HepG2 (cell line): ENCODE measurements around the gene MUTYH. TPM values are rescaled to one million over a fixed set of nuclear protein-coding genes. Genes with fewer than 3 reads are reported as not detected.

ENCODE experiments used
- CENPT ChIP-seq: sonication (generic); formaldehyde crosslinking; IDR thresholded peaks from 2 replicates; pipeline ENCODE4 v1.8.0; 2022; ENCODE audit warnings: low read depth, mild to moderate bottlenecking, moderate library complexity, missing genetic modification reagents
- CENPX ChIP-seq: sonication (generic); formaldehyde crosslinking; IDR thresholded peaks from 2 replicates; pipeline ENCODE4 v1.9.0; 2021; ENCODE audit warnings: mild to moderate bottlenecking, missing genetic modification reagents, moderate library complexity
- EED ChIP-seq: sonication (generic); formaldehyde crosslinking; IDR thresholded peaks from 2 replicates; pipeline ENCODE4 v1.5.0; 2020; ENCODE audit warnings: mild to moderate bottlenecking, missing genetic modification reagents
- EHMT2 ChIP-seq: fragments of 200-600 bp; sonication (generic); IDR thresholded peaks from 2 replicates; pipeline ENCODE4 v1.7.0; 2017; ENCODE audit warnings: antibody characterized with exemption, low read depth, low read length, borderline replicate concordance
- ERF ChIP-seq: IDR thresholded peaks from 2 replicates; pipeline ENCODE4 v1.6.1; 2018; ENCODE audit warnings: missing biosample characterization, missing genetic modification reagents
- GLI4 ChIP-seq: sonication (generic); formaldehyde crosslinking; IDR thresholded peaks from 2 replicates; pipeline ENCODE4 v1.5.1; 2020; ENCODE audit warnings: missing genetic modification reagents, mild to moderate bottlenecking, moderate library complexity, borderline replicate concordance
- JUN ChIP-seq: sonication (generic); formaldehyde crosslinking; IDR thresholded peaks from 2 replicates; pipeline ENCODE4 v1.4.0; 2020; ENCODE audit warnings: mild to moderate bottlenecking, missing genetic modification reagents
- KAT7 ChIP-seq: IDR thresholded peaks from 2 replicates; pipeline ENCODE4 v1.6.1; 2018; ENCODE audit warnings: borderline replicate concordance, missing compliant biosample characterization
- KLF12 ChIP-seq: sonication (generic); formaldehyde crosslinking; IDR thresholded peaks from 2 replicates; pipeline ENCODE4 v1.4.0; 2020; ENCODE audit warnings: missing genetic modification reagents, borderline replicate concordance
- MBNL3 ChIP-seq: fragments of 250-450 bp; sonication (Bioruptor Pico); conservative IDR thresholded peaks from 2 replicates; pipeline ENCODE4 v1.8.0; 2022; ENCODE audit warnings: mild to moderate bottlenecking, inconsistent platforms
- MIER2 ChIP-seq: IDR thresholded peaks from 2 replicates; pipeline ENCODE4 v1.6.1; 2016; ENCODE audit warnings: missing biosample characterization, missing genetic modification reagents
- MTA1 ChIP-seq: sonication (generic); formaldehyde crosslinking; IDR thresholded peaks from 2 replicates; pipeline ENCODE4 v1.4.0; 2020; ENCODE audit warnings: missing genetic modification reagents, mild to moderate bottlenecking, borderline replicate concordance
- RELA ChIP-seq: sonication (generic); formaldehyde crosslinking; IDR thresholded peaks from 2 replicates; pipeline ENCODE4 v1.4.0; 2020; ENCODE audit warnings: missing genetic modification reagents
- SRY ChIP-seq: sonication (generic); formaldehyde crosslinking; IDR thresholded peaks from 2 replicates; pipeline ENCODE4 v1.8.0; 2022; ENCODE audit warnings: mild to moderate bottlenecking, missing genetic modification reagents
- TAF15 ChIP-seq: fragments of 200-400 bp; formaldehyde crosslinking; IDR thresholded peaks from one replicate; pipeline ENCODE4 v1.6.1; 2018; ENCODE audit warnings: mild to moderate bottlenecking, low read depth, low read length; ENCODE audit not compliant: poor library complexity, severe bottlenecking
- ZKSCAN1 ChIP-seq: fragments of 150-350 bp; IDR thresholded peaks from 2 replicates; pipeline ENCODE4 v1.6.1; 2014; ENCODE audit warnings: low read length
- ZNF468 ChIP-seq: sonication (generic); formaldehyde crosslinking; IDR thresholded peaks from 2 replicates; pipeline ENCODE4 v1.8.0; 2022; ENCODE audit warnings: mild to moderate bottlenecking, moderate library complexity, missing genetic modification reagents
- ZNF547 ChIP-seq: sonication (generic); formaldehyde crosslinking; IDR thresholded peaks from 2 replicates; pipeline ENCODE4 v1.5.1; 2020; ENCODE audit warnings: mild to moderate bottlenecking, missing genetic modification reagents
- ZNF567 ChIP-seq: sonication (generic); formaldehyde crosslinking; IDR thresholded peaks from 2 replicates; pipeline ENCODE4 v1.8.1; 2023; ENCODE audit warnings: mild to moderate bottlenecking, missing genetic modification reagents, borderline replicate concordance
- ZNF629 ChIP-seq: sonication (generic); formaldehyde crosslinking; conservative IDR thresholded peaks from 2 replicates; pipeline ENCODE4 v1.5.0; 2020; ENCODE audit warnings: missing genetic modification reagents
- ZNF841 ChIP-seq: sonication (generic); formaldehyde crosslinking; IDR thresholded peaks from 2 replicates; pipeline ENCODE4 v1.8.1; 2023; ENCODE audit warnings: missing genetic modification reagents, borderline replicate concordance
- ZSCAN31 ChIP-seq: sonication (generic); formaldehyde crosslinking; IDR thresholded peaks from 2 replicates; pipeline ENCODE4 v1.5.0; 2020; ENCODE audit warnings: low read depth, mild to moderate bottlenecking, missing genetic modification reagents
- polyA plus RNA-seq, 8 experiments: library from polyadenylated mRNA; depleted of rRNA in 3 of 8; stranded (reverse) in 7 of 8; unstranded in 1 of 8; fragments of >200 nt; fragmentation: Illumina TruSeq in 4 of 8; extraction: Trizol in 4 of 8; gene quantifications; 2 replicates each; pipeline versions ENCODE4 v1.2.1 to v1.2.3, GENCODE V29; 2011 to 2016; ENCODE audit warnings: low read depth in 4 of 8, missing spikeins in 1 of 8, mixed read lengths in 1 of 8; ENCODE audit not compliant: insufficient read depth in 1 of 8
- total RNA-seq, 5 experiments: library from RNA; depleted of rRNA; stranded (reverse); fragments of >200 nt; fragmentation: Illumina TruSeq; extraction: Trizol; gene quantifications; 2 replicates each; pipeline ENCODE4 v1.2.3, GENCODE V29; 2016; ENCODE audit warnings: low read depth in 1 of 5
- TF ChIP-seq, protein P1 (sequence below): sonication (generic); formaldehyde crosslinking; conservative IDR thresholded peaks from 2 replicates; pipeline ENCODE4 v1.8.0; 2022; ENCODE audit warnings: low read depth, missing genetic modification reagents
- TF ChIP-seq, protein P2 (sequence below): sonication (generic); formaldehyde crosslinking; IDR thresholded peaks from 2 replicates; pipeline ENCODE4 v1.4.0; 2020; ENCODE audit warnings: missing genetic modification reagents
- TF ChIP-seq, protein P3 (sequence below): IDR thresholded peaks from 2 replicates; pipeline ENCODE4 v1.6.1; 2016
- TF ChIP-seq, protein P4 (sequence below): sonication (generic); formaldehyde crosslinking; IDR thresholded peaks from 2 replicates; pipeline ENCODE4 v1.5.0; 2020; ENCODE audit warnings: missing genetic modification reagents, mild to moderate bottlenecking, borderline replicate concordance

MUTYH gene
- total and polyA plus RNA-seq, 2 of the 13 experiments (the other 11 are each of a cell fraction or from before 2014, with no cell fraction given), result 16.3 to 17.1 TPM

DNA sequence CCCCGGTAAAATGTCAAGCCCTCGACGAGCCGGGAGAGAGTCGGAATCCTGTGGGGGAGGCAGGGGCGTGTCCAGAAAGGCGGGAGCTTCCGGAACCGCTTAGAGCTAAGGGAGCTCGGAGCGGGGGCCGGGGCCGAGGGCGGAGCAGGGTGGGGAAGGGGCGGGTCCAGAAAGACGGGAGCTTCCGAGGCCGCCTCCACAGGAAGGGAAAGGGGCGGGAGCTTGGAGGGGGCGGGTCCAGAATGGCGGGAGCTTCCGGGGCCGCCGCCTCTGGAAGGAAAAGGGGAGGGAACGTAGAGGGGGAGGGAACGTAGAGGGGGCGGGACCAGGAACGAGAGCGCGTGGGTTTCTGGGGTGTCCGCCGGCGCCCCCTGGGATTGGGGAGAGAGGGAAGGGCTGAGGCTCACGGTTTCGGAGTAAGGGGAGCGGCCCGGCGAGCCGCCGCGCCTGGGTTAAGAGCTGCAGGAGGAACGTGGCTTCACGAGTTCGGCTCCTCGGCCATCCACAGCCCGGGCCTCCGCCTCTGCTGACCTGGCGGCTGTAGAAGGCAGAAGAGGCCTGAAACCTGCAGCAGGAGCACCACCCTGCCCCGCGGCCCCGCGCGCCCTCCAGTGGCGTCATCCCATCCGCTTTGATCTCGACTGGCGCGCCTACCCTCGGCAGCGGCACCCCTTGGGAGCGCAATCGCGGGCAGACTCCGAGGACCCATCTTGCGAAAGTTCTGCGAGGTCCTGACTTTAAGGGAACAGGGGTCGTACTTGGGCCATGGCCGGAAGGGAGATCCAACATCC lies 36.5 kb downstream of the MUTYH start (continued):
- TF ChIP-seq, protein P1, sequence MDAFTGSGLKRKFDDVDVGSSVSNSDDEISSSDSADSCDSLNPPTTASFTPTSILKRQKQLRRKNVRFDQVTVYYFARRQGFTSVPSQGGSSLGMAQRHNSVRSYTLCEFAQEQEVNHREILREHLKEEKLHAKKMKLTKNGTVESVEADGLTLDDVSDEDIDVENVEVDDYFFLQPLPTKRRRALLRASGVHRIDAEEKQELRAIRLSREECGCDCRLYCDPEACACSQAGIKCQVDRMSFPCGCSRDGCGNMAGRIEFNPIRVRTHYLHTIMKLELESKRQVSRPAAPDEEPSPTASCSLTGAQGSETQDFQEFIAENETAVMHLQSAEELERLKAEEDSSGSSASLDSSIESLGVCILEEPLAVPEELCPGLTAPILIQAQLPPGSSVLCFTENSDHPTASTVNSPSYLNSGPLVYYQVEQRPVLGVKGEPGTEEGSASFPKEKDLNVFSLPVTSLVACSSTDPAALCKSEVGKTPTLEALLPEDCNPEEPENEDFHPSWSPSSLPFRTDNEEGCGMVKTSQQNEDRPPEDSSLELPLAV (CRISPR knock-in tag), result no peak
- TF ChIP-seq MTA1 (peak; percentile 85; the same call in 1 of the 2 replicates), GLI4 (CRISPR knock-in tag) (no peak; the same call in 1 of the 2 replicates), MIER2 (CRISPR knock-in tag) (peak; percentile 66), CENPT (CRISPR knock-in tag) (no peak), KAT7 (peak; percentile 94), ZNF841 (CRISPR knock-in tag) (no peak), SRY (peak; percentile 76), TAF15 (no peak), ZNF468 (no peak), MBNL3 (CRISPR knock-in tag) (no peak), ZKSCAN1 (no peak), ZSCAN31 (CRISPR knock-in tag) (peak; percentile 61), JUN (CRISPR knock-in tag) (no peak), EED (CRISPR knock-in tag) (peak; percentile 71; the same call in 1 of the 2 replicates), ZNF629 (CRISPR knock-in tag) (no peak), EHMT2 (no peak), CENPX (CRISPR knock-in tag) (no peak), RELA (CRISPR knock-in tag) (0 out of 2 replicates have a peak, but pooled peaks have one; percentile 40), ZNF547 (CRISPR knock-in tag) (peak; percentile 52; the same call in 1 of the 2 replicates), ERF (CRISPR knock-in tag) (peak; percentile 91), KLF12 (peak; percentile 70; the same call in 1 of the 2 replicates), ZNF567 (CRISPR knock-in tag) (no peak)
- TF ChIP-seq, protein P2, sequence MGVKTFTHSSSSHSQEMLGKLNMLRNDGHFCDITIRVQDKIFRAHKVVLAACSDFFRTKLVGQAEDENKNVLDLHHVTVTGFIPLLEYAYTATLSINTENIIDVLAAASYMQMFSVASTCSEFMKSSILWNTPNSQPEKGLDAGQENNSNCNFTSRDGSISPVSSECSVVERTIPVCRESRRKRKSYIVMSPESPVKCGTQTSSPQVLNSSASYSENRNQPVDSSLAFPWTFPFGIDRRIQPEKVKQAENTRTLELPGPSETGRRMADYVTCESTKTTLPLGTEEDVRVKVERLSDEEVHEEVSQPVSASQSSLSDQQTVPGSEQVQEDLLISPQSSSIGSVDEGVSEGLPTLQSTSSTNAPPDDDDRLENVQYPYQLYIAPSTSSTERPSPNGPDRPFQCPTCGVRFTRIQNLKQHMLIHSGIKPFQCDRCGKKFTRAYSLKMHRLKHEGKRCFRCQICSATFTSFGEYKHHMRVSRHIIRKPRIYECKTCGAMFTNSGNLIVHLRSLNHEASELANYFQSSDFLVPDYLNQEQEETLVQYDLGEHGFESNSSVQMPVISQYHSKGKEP (CRISPR knock-in tag), result no peak
- TF ChIP-seq, protein P3, sequence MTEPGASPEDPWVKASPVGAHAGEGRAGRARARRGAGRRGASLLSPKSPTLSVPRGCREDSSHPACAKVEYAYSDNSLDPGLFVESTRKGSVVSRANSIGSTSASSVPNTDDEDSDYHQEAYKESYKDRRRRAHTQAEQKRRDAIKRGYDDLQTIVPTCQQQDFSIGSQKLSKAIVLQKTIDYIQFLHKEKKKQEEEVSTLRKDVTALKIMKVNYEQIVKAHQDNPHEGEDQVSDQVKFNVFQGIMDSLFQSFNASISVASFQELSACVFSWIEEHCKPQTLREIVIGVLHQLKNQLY (CRISPR knock-in tag), result no peak
- TF ChIP-seq, protein P4, sequence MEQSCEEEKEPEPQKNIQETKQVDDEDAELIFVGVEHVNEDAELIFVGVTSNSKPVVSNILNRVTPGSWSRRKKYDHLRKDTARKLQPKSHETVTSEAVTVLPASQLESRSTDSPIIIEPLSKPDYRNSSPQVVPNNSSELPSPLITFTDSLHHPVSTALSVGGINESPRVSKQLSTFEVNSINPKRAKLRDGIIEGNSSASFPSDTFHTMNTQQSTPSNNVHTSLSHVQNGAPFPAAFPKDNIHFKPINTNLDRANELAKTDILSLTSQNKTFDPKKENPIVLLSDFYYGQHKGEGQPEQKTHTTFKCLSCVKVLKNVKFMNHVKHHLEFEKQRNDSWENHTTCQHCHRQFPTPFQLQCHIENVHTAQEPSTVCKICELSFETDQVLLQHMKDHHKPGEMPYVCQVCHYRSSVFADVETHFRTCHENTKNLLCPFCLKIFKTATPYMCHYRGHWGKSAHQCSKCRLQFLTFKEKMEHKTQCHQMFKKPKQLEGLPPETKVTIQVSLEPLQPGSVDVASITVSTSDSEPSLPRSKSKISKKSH (CRISPR knock-in tag), result 0 out of 2 replicates have a peak, but pooled peaks have one; percentile 38
